GM12878 (cell line): ENCODE results near the gene NRG4. TPM values are rescaled to one million over a fixed set of nuclear protein-coding genes. Genes with fewer than 3 reads are reported as not detected.
A peak's percentile ranks its signal among the peaks of the same experiment; 100 is the strongest.

Source experiments
- BCLAF1 ChIP-seq: fragments of 450-650 bp; IDR thresholded peaks from 2 replicates; pipeline ENCODE4 v1.6.1; 2017; ENCODE audit warnings: antibody characterized with exemption, mild to moderate bottlenecking, moderate library complexity
- CEBPB ChIP-seq, 2 experiments: fragments of 150-350 bp in 1 of 2; IDR thresholded peaks; 2 replicates each; pipeline ENCODE4 v1.6.1; 2012 to 2014; ENCODE audit warnings: low read depth in 2 of 2, low read length in 2 of 2, borderline replicate concordance in 1 of 2, inconsistent platforms in 1 of 2
- CHD2 ChIP-seq: IDR thresholded peaks from 2 replicates; pipeline ENCODE4 v1.6.1; 2011; ENCODE audit warnings: low read depth, low read length, improper control_type of control experiment, borderline replicate concordance
- ETV6 ChIP-seq, 2 experiments: fragments of 450-650 bp in 1 of 2; IDR thresholded peaks in 1 of 2; conservative IDR thresholded peaks in 1 of 2; 2 replicates each; pipeline ENCODE4 v1.6.1; 2014; ENCODE audit warnings: antibody characterized with exemption in 1 of 2, borderline replicate concordance in 1 of 2, low read depth in 1 of 2, mild to moderate bottlenecking in 1 of 2, moderate library complexity in 1 of 2
- IKZF1 ChIP-seq: fragments of 450-650 bp; conservative IDR thresholded peaks from 2 replicates; pipeline ENCODE4 v1.6.1; 2017; ENCODE audit warnings: antibody characterized with exemption, mild to moderate bottlenecking
- JUNB ChIP-seq: IDR thresholded peaks from 2 replicates; pipeline ENCODE4 v1.6.1; 2016; ENCODE audit warnings: antibody characterized with exemption, mild to moderate bottlenecking
- MEF2B ChIP-seq: fragments of 450-650 bp; IDR thresholded peaks from 2 replicates; pipeline ENCODE4 v1.6.1; 2018; ENCODE audit warnings: mild to moderate bottlenecking, moderate library complexity; ENCODE audit not compliant: partially characterized antibody, poor library complexity, severe bottlenecking
- MXI1 ChIP-seq: fragments of 150-350 bp; IDR thresholded peaks from 2 replicates; pipeline ENCODE4 v1.6.1; 2011; ENCODE audit warnings: low read depth, mild to moderate bottlenecking, inconsistent platforms, low read length, improper control_type of control experiment
- NKRF ChIP-seq: fragments of 450-650 bp; conservative IDR thresholded peaks from 2 replicates; pipeline ENCODE4 v1.6.1; 2017; ENCODE audit warnings: mild to moderate bottlenecking, moderate library complexity
- NR2C1 ChIP-seq: fragments of 450-650 bp; IDR thresholded peaks from 2 replicates; pipeline ENCODE4 v1.6.1; 2017; ENCODE audit warnings: antibody characterized with exemption, mild to moderate bottlenecking, moderate library complexity
- PRDM15 ChIP-seq: fragments of 450-650 bp; formaldehyde crosslinking; IDR thresholded peaks from 2 replicates; pipeline ENCODE4 v1.4.0; 2020; ENCODE audit warnings: mild to moderate bottlenecking, moderate library complexity
- SMAD1 ChIP-seq: fragments of 450-650 bp; IDR thresholded peaks from 2 replicates; pipeline ENCODE4 v1.6.1; 2018; ENCODE audit warnings: mild to moderate bottlenecking, low read depth; ENCODE audit not compliant: partially characterized antibody
- SMARCA5 ChIP-seq: fragments of 450-650 bp; IDR thresholded peaks from 2 replicates; pipeline ENCODE4 v1.6.1; 2017; ENCODE audit warnings: mild to moderate bottlenecking
- USF1 ChIP-seq: IDR thresholded peaks from 2 replicates; pipeline ENCODE4 v1.6.1; 2011; ENCODE audit warnings: borderline replicate concordance, low read depth, mild to moderate bottlenecking, moderate library complexity, mixed read lengths, low read length; ENCODE audit not compliant: insufficient read depth; ENCODE audit errors: extremely low read length
- YBX1 ChIP-seq: fragments of 450-650 bp; IDR thresholded peaks from 2 replicates; pipeline ENCODE4 v1.6.1; 2016; ENCODE audit warnings: antibody characterized with exemption
- ZNF207 ChIP-seq: fragments of 450-650 bp; IDR thresholded peaks from 2 replicates; pipeline ENCODE4 v1.6.1; 2014; ENCODE audit warnings: antibody characterized with exemption, mild to moderate bottlenecking, borderline replicate concordance
- polyA plus RNA-seq, 11 experiments: library from polyadenylated mRNA; depleted of rRNA in 4 of 11; unstranded in 6 of 11; stranded (reverse) in 5 of 11; fragments of >200 nt; fragmentation: Nextera tagmentation in 4 of 11; fragmentation: Illumina TruSeq in 1 of 11; extraction: Ambion mirVana in 4 of 11; extraction: Trizol in 1 of 11; gene quantifications; 1 replicate in 1 of 11; 2 replicates in 10 of 11; pipeline versions ENCODE4 v1.2.1 to v1.2.3, GENCODE V29; 2011 to 2016; ENCODE audit warnings: inconsistent platforms in 2 of 11, missing spikeins in 2 of 11, low read depth in 1 of 11
- total RNA-seq, 4 experiments: library from RNA; depleted of rRNA in 3 of 4; stranded (reverse); fragments of >200 nt in 3 of 4; fragmentation: Illumina TruSeq in 1 of 4; extraction: Trizol in 1 of 4; gene quantifications; 2 replicates each; pipeline versions ENCODE4 v1.2.1 to v1.2.3, GENCODE V29; 2013 to 2021
- TF ChIP-seq, protein P1 (sequence below): fragments of 150-350 bp; IDR thresholded peaks from 2 replicates; pipeline ENCODE4 v1.6.1; 2014; ENCODE audit warnings: mild to moderate bottlenecking, low read depth, low read length

Gene NRG4
- total and polyA plus RNA-seq, 10 of the 15 experiments (the other 5 are each of a cell fraction or from before 2014, with no cell fraction given): 0.76 to 8.3 (median 5.5) TPM

- TF ChIP-seq USF1 (no peak), SMAD1 (no peak), SMARCA5 (no peak), CEBPB (IDR thresholded peaks at IDR 0.05; ENCODE audit: borderline replicate concordance in 1 of 2, low read depth in 2 of 2, low read length in 2 of 2) (no peak), ZNF207 (no peak), MXI1 (no peak), ETV6 (conservative IDR thresholded peaks at IDR 0.05 in 1 of 2, IDR thresholded peaks at IDR 0.05 in 1 of 2; ENCODE audit: borderline replicate concordance in 1 of 2, low read depth in 1 of 2) (peak in 1 of 2 experiments; percentile 44; a peak in 1 of 4 replicates), IKZF1 (peak; percentile 90), MEF2B (peak; percentile 82), NR2C1 (no peak), NKRF (no peak), YBX1 (no peak), BCLAF1 (no peak), PRDM15 (CRISPR knock-in tag) (no peak), CHD2 (no peak), JUNB (peak; percentile 46; the same call in 1 of the 2 replicates)
- TF ChIP-seq, protein P1, sequence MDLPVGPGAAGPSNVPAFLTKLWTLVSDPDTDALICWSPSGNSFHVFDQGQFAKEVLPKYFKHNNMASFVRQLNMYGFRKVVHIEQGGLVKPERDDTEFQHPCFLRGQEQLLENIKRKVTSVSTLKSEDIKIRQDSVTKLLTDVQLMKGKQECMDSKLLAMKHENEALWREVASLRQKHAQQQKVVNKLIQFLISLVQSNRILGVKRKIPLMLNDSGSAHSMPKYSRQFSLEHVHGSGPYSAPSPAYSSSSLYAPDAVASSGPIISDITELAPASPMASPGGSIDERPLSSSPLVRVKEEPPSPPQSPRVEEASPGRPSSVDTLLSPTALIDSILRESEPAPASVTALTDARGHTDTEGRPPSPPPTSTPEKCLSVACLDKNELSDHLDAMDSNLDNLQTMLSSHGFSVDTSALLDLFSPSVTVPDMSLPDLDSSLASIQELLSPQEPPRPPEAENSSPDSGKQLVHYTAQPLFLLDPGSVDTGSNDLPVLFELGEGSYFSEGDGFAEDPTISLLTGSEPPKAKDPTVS: no peak
Measured at GRCh38 chr15:76056931-76057330, 44.7 kb upstream of the NRG4 start (continued).
